Stimulated activated CD4-positive, alpha-beta T cell treated with anti-CD3 and anti-CD28 coated beads, Interleukin-15, amount 100 ng/mL, for 48 hours (primary cell): Measurements from ENCODE around the gene OTUD4.
"Not testable (repeated sequence)": the region's sequence is repeated elsewhere in the genome, so short reads cannot be mapped to it uniquely, and the experiment has no call there.

Experiments used
- DNase-seq, 2 donors: peaks; one replicate each; pipeline ENCODE4 v3.0.0-alpha.2; 2020; ENCODE audit warnings: low read depth in 2 of 2

The OTUD4 gene

GRCh38 chr4:145179861-145180297 is 510 bp downstream of the OTUD4 start:
- not testable (repeated sequence) for DNase-seq

DNA sequence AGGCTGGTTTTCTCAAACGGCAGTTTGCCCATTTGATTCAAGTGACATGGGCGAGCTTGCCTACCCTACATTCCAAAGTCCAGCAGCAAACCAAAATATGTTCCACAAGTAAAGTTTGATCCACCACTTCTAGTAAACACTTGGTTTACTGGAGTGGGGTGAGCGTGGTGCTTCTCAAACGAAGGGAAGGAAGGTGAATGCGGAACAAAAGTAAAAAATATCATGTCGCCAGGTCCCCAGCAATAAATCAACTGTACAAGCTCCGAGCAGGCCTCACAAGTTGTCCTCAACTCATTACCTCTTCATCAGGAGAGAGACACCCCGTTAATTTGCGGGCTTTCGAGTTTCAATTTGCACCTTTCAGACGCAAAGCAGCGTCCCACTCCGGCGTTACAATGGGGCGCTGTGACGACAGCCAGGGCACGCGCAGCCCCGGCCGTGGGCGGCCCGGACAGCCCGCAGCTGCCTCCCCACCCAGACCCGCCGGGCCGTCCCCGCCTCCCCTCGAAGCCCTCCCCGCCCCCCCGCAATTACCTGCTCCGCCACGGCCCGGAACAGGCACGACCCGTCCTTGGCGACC is 1.0 kb downstream of the OTUD4 start:
- peak; percentile 65 to 72 for DNase-seq

- DNase-seq, result no peak
These were observed 1.6 kb downstream of the OTUD4 start for GRCh38 chr4:145178740-145179280.

DNA sequence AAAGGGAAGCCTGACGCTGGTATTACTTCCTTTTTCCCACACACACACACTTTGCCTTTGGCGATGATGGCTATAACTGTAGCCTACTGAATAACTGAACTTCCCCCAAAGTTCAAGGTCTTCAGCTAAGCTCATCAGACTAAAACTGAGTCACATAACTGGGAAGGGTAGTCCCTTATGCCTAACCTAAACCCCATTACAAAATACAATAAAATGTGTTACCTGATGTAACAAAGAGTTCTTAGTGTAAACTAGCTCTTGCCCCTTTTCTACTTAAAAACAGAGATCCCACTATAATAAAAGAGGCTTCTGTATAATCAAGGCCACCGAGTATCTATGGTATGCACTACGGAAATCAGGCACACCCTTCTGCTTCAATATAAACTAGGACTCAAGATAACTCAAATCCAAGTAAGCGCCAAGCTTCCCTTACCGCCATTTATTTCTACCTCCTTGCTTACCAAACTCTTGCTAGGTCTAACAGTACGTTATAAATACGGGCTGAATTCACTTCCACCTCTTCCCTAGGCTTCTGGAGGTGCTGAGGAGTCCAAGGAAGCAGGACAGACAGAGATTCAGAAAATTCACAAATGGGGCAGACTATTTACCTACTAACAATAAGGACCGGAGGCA is 2.4 kb downstream of the OTUD4 start:
- DNase-seq, result no peak

DNA sequence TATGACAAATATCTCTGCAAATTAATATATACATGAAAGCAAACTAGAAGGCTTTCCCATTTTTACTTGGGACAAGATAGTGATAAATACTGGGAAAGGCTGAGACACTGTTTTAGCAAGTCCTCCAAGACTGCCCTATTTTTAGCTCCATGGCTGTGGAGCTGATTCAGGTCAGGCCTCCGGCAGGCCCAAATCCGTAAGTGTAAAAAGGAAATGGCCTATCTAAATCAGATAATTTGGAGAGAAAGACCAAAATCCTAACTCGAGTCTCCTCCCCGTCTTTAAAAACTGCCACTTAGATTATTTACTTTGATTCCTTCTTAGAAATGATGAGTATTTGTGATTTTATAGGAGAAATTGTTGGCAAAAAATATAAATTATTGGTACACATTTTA is 2.9 kb downstream of the OTUD4 start:
- DNase-seq, result no peak

GRCh38 chr4:145176641-145177432 is 3.6 kb downstream of the OTUD4 start:
- DNase-seq, result no peak

DNA sequence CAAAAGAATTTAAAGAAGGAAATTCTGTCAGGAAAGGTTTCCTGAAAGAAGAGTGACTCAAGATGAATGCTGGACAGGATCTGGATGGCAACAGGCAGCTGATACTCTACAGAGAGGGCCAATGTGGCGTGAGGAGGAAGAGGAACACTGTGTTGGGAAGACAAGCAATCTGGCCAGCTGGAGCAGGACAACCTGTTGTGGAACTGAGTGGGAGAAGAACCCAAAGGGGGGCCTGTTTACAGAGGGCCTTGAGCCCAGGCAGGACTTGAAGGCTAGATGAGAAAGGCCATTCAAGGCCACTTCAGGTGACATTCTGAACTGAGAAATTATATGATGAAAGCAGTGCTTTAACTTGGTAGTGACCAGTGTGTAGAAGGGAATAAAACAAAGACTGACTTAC is 8.5 kb downstream of the OTUD4 start:
- DNase-seq, result no peak

GRCh38 chr4:145170223-145170622 is 10.2 kb downstream of the OTUD4 start:
- DNase-seq, result no peak

DNA sequence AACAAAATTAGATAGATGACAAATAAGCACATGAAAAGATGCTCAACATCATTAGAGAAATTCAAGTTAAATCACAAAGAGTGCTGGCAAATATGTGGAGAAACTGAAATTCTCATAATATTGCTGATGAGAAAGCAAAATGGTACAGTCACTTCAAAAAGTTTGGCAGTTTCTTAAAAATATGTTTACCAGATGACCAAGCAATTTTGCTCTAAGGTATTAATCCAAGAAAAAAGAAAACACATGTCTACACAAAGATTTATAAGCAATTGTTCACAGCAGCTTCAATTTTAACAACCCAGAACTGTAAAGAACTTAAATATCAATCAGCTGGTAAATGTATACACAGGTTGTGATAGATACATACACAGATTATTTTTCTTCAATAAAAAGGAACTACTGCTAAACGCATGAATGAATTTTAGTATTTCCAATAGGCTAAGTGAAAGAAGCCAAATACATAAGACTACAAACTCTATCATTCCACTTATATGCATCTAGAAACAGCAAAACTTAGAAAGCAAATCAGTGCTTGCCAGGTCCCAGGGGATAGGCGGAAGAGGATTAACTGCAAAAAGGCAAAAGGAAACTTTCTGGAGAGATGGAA is 11.7 kb downstream of the OTUD4 start:
- DNase-seq, result no peak

DNA sequence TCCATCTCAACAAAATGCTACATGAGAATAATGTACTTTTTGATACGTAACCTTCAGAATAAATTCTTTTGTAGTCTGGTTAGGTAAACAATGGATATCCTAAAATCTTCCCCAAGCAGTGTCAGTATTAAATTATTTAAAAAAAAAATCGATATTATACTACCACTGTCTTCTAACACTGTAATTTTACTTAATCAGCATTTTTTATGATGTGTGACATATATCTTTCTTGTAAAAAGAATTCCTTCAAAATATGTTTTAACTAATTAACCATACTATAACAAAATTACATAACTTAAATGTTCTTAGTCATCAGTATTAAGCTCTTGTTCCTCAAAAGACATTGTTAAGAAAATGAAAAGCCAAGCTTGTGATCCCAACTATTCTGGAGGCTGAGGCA is 12.5 kb downstream of the OTUD4 start:
- no peak for DNase-seq

- no peak for DNase-seq
These were observed 18.8 kb downstream of the OTUD4 start for GRCh38 chr4:145161549-145161948.

GRCh38 chr4:145156986-145157385 is 23.4 kb downstream of the OTUD4 start:
- no peak for DNase-seq

GRCh38 chr4:145155268-145155870 is 25.0 kb downstream of the OTUD4 start:
- no peak for DNase-seq

DNA sequence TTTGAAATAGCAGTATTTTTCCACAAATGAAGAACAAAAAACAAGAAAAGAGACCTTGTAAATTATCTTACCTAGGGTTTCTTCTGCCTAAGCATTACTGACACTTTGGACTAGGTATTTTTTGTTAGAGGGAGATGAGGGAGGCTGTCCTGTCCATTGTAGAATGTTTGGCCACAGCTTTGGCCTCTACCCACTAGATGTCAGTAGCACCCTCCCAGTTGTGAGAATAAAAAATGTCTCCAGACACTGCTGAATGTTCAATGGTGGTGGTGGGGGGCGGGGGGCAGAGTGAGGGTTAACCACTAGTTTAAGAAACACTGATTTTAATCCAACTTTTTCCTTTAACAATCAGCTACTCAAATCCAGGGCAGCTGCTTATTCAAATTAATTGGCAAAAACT is 25.8 kb downstream of the OTUD4 start:
- no peak for DNase-seq

DNA sequence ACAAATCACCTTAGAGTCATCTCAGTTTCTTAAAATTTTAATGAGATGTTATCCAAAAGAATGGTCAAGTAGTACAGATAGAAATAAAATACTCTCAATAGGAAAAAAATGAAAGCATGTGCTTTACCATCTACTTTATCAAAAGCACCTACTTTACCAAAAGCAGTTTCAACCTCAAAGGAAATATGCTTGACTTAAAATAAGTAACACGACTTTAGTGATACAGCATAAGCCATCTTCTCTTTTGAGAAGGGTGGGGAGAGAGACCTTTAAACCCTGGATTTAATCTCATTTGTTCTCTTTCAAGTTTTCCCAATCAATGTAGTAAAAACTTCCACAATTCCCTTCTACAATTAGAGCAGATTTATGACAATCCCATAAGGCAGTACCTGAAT is 26.5 kb downstream of the OTUD4 start:
- no peak for DNase-seq

- no peak for DNase-seq
These were observed 27.0 kb downstream of the OTUD4 start for GRCh38 chr4:145153181-145153903.

GRCh38 chr4:145148980-145149379 is 31.4 kb downstream of the OTUD4 start:
- no peak for DNase-seq

GRCh38 chr4:145136219-145136618 is 44.2 kb downstream of the OTUD4 start:
- DNase-seq, result not testable (repeated sequence)

DNA sequence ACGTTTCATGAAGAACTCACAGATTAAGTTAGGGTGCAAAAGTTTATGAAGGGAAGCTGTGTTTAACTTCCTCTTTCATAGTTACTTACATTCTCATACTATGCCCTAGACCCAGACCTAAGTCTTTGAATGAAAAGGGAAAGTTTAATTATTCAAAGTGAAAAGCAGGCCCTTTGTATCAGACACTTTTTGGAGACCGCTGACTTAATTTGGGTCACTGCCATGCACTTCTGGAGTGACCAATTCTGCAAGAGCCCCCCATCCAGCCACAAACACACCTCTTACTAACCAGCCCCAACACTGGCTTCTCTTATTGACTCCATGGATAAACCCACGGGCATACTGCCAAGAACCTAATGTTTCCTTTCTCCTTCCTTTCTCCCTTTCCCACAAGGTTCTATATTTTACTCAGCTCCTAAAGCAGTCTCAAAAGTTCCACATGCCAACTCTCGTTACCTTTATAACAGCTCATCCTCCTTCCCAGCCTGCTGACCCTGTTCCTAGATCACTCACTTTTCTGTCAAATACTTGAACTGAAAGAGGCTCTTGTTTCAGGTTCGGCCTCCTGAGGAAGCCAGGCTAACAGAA is 47.8 kb downstream of the OTUD4 start:
- no peak for DNase-seq

DNA sequence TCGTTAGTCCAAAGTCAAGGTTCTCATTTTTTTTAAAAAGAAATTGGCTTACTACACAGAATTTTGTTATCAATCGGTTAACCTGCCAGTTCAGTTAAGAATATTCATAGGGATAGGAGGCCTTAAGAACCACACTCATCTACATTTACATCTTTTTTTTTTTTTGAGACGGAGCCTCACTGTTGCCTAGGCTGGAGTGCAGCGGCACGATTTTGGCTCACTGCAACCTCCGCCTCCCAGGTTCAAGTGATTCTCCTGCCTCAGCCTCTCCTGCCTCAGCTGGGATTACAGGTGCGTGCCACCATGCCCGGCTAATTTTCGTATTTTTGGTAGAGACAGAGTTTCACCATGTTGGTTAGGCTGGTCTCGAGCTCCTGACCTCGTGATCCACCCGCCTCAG is 48.5 kb downstream of the OTUD4 start:
- no peak for DNase-seq
